Panc1 (cell line): ENCODE results near the gene AAMDC.
"Not testable (repeated sequence)": the region's sequence is repeated elsewhere in the genome, so short reads cannot be mapped to it uniquely, and the experiment has no call there.

Experiments
- CTCF ChIP-seq: fragments of 450-650 bp; IDR thresholded peaks from 2 replicates; pipeline ENCODE4 v1.5.1; 2017; ENCODE audit warnings: mild to moderate bottlenecking
- POLR2AphosphoS5 ChIP-seq: IDR thresholded peaks from 2 replicates; pipeline ENCODE4 v1.6.1; 2012; ENCODE audit warnings: mild to moderate bottlenecking, low read depth, low read length, moderate library complexity
- REST ChIP-seq, 2 experiments: IDR thresholded peaks; 2 replicates each; pipeline ENCODE4 v1.6.1; 2011 to 2012; ENCODE audit warnings: low read depth in 2 of 2, control low read depth in 1 of 2, low read length in 1 of 2, mild to moderate bottlenecking in 1 of 2, moderate library complexity in 1 of 2; ENCODE audit not compliant: insufficient read depth in 1 of 2

DNA sequence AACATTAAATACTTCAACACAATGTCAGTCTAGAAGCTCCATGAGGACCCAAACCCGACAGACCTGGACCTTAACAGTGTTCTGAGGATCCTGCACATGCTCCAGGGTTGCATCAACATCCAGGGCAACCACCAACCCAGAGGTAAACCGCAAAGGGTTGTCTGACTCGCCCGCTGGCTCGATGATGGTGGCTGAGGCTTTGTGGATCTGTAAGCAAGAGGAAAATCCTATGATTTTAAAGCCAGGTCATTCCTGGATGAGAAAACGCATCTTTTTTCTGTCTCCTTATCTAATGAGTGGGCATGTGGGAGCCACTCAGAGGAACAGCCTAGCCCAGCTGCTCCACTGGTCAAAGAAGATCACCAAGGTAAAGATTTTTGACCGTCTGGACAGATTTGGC is 70.3 kb downstream of the AAMDC start:
- TF ChIP-seq POLR2AphosphoS5; CTCF; REST (IDR thresholded peaks at IDR 0.05; ENCODE audit: insufficient read depth in 1 of 2, low read depth in 2 of 2, low read length in 1 of 2): not testable (repeated sequence)
